Neural cell (in vitro differentiated cells): ENCODE measurements around the gene ZDHHC17. TPM values are rescaled to one million over a fixed set of nuclear protein-coding genes. Genes with fewer than 3 reads are reported as not detected.

ENCODE experiments used
- H2AFZ ChIP-seq: fragments of 200-600, 300-800 bp; sonication (generic), shearing (Covaris generic); 2 replicates; pipeline ENCODE4 v1.6.0; 2014; ENCODE audit warnings: low read depth, mild to moderate bottlenecking, antibody characterized with exemption, low read length, moderate library complexity
- H3F3A ChIP-seq: fragments of 200-600 bp; shearing (Covaris generic); 2 replicates; pipeline ENCODE4 v1.6.1; 2016; ENCODE audit warnings: mild to moderate bottlenecking, moderate library complexity, mixed read lengths, antibody characterized with exemption, low read length; ENCODE audit not compliant: insufficient read depth, poor library complexity, severe bottlenecking
- H3K27ac ChIP-seq: fragments of 200-600, 300-800 bp; sonication (generic), shearing (Covaris generic); 2 replicates; pipeline ENCODE4 v1.5.1; 2014; ENCODE audit warnings: mild to moderate bottlenecking, low read length, moderate library complexity
- H3K27me3 ChIP-seq: fragments of 300-800, 200-600 bp; sonication (generic), shearing (Covaris generic); 2 replicates; pipeline ENCODE4 v1.6.0; 2014; ENCODE audit warnings: mild to moderate bottlenecking, low read depth, low read length, moderate library complexity; ENCODE audit not compliant: insufficient read depth
- H3K36me3 ChIP-seq: fragments of 300-800, 200-600 bp; sonication (generic), shearing (Covaris generic); 2 replicates; pipeline ENCODE4 v1.5.1; 2014; ENCODE audit warnings: mild to moderate bottlenecking, antibody characterized with exemption, low read length, moderate library complexity; ENCODE audit not compliant: insufficient read depth
- H3K4me2 ChIP-seq: fragments of 300-800, 200-600 bp; sonication (generic), shearing (Covaris generic); 2 replicates; pipeline ENCODE4 v1.6.0; 2014; ENCODE audit warnings: mild to moderate bottlenecking, low read length
- H3K4me3 ChIP-seq: fragments of 300-800, 200-600 bp; sonication (generic), shearing (Covaris generic); 2 replicates; pipeline ENCODE4 v1.5.1; 2014; ENCODE audit warnings: mild to moderate bottlenecking, low read length, moderate library complexity
- H3K79me2 ChIP-seq: fragments of 200-600 bp; shearing (Covaris generic); replicated peaks from 2 replicates; pipeline ENCODE4 v1.6.0; 2014; ENCODE audit warnings: mild to moderate bottlenecking, low read length, moderate library complexity; ENCODE audit not compliant: insufficient read depth
- H3K9ac ChIP-seq: fragments of 300-800, 200-600 bp; sonication (generic), shearing (Covaris generic); 2 replicates; pipeline ENCODE4 v1.6.1; 2016; ENCODE audit warnings: mild to moderate bottlenecking, low read length, mixed read lengths
- H3K9me2 ChIP-seq: fragments of 200-600 bp; shearing (Covaris generic); 2 replicates; pipeline ENCODE4 v1.6.1; 2016; ENCODE audit warnings: mild to moderate bottlenecking, low read length, mixed read lengths; ENCODE audit not compliant: insufficient read depth
- H3K9me3 ChIP-seq: fragments of 200-600, 300-800 bp; sonication (generic), shearing (Covaris generic); 2 replicates; pipeline ENCODE4 v1.6.1; 2016; ENCODE audit warnings: mild to moderate bottlenecking, mixed run types, low read length, moderate library complexity, mixed read lengths
- H4K20me1 ChIP-seq: fragments of 200-600 bp; shearing (Covaris generic); 2 replicates; pipeline ENCODE4 v1.6.1; 2016; ENCODE audit warnings: mild to moderate bottlenecking, mixed run types; ENCODE audit not compliant: insufficient read depth
- EP300 ChIP-seq: fragments of 450-650 bp; conservative IDR thresholded peaks from 2 replicates; pipeline ENCODE4 v1.6.1; 2014; ENCODE audit warnings: antibody characterized with exemption, mild to moderate bottlenecking, moderate library complexity; ENCODE audit not compliant: poor library complexity, severe bottlenecking
- EZH2 ChIP-seq: fragments of 200-600, 300-800 bp; shearing (Covaris generic), sonication (generic); IDR thresholded peaks from 2 replicates; pipeline ENCODE4 v1.6.1; 2014; ENCODE audit warnings: antibody characterized with exemption, low read length, borderline replicate concordance, mild to moderate bottlenecking; ENCODE audit not compliant: insufficient read depth, poor library complexity, severe bottlenecking
- MXI1 ChIP-seq: fragments of 450-650 bp; conservative IDR thresholded peaks from 2 replicates; pipeline ENCODE4 v1.6.1; 2014; ENCODE audit warnings: antibody characterized with exemption, mild to moderate bottlenecking; ENCODE audit not compliant: poor library complexity, severe bottlenecking
- POLR2AphosphoS5 ChIP-seq: IDR thresholded peaks from 2 replicates; pipeline ENCODE4 v1.6.1; 2012
- RAD21 ChIP-seq: fragments of 450-650 bp; conservative IDR thresholded peaks from 2 replicates; pipeline ENCODE4 v1.6.1; 2014; ENCODE audit warnings: antibody characterized with exemption, mild to moderate bottlenecking, moderate library complexity
- SMC3 ChIP-seq: fragments of 450-650 bp; conservative IDR thresholded peaks from 2 replicates; pipeline ENCODE4 v1.6.1; 2014; ENCODE audit warnings: antibody characterized with exemption, mild to moderate bottlenecking, moderate library complexity; ENCODE audit not compliant: poor library complexity
- TAF1 ChIP-seq: IDR thresholded peaks from 2 replicates; pipeline ENCODE4 v1.6.1; 2012; ENCODE audit warnings: low read depth
- polyA plus RNA-seq: library from polyadenylated mRNA; depleted of rRNA; stranded (reverse); fragments of >200 nt; gene quantifications from 2 replicates; pipeline ENCODE4 v1.2.3, GENCODE V29; 2014
- TF ChIP-seq, protein P1 (sequence below): fragments of 450-650 bp; IDR thresholded peaks from 2 replicates; pipeline ENCODE4 v1.5.1; 2014; ENCODE audit warnings: antibody characterized with exemption, mild to moderate bottlenecking, moderate library complexity; ENCODE audit not compliant: poor library complexity, severe bottlenecking
- TF ChIP-seq, protein P2 (sequence below): IDR thresholded peaks from 2 replicates; pipeline ENCODE4 v1.6.1; 2012; ENCODE audit warnings: borderline replicate concordance

Gene ZDHHC17
- polyA plus RNA-seq, 1 donor from 2014 or later: 217 TPM

DNA sequence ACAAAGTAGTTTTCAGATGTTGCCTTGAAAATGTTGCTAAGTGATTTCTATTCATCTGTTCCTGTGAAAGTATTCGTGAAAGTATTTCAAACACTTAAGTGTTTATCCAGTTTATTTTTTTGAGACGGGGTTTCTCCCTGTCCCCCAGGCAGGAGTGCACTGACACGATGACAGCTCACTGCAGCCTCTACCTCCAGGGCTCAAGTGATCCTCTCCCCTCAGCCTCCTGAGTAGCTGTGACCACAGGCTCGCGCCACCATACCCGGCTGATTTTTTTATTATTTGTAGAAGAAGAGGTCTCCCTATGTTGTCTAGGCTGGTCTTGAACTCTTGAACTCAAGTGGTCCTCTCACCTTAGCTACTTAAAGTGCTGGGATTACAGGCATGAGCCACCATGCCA lies 1.7 kb downstream of the ZDHHC17 start:
- no peaks in the 10 kb centered on the region for H3K9me2 ChIP-seq
- peaks cover 59% of the 10 kb centered on the region for H3K79me2 ChIP-seq
- no peaks in the 10 kb centered on the region for H3K27me3 ChIP-seq
- H3K9me3 ChIP-seq: no peaks in the 10 kb centered on the region
- no peaks in the 10 kb centered on the region for H3K36me3 ChIP-seq
- H4K20me1 ChIP-seq: no peaks in the 10 kb centered on the region
- H3K9ac ChIP-seq: peak overlapping the region; percentile 99
- peak overlapping the region; percentile 94 for H3K4me3 ChIP-seq
- peaks cover 6% of the 10 kb centered on the region for H3F3A ChIP-seq
- H3K4me2 ChIP-seq: peak overlapping the region; percentile 90
- no peak overlapping the region for H3K27ac ChIP-seq
- TF ChIP-seq TAF1 (no peak), SMC3 (no peak), RAD21 (no peak), MXI1 (no peak), POLR2AphosphoS5 (no peak), EZH2 (no peak), EP300 (no peak)
- TF ChIP-seq, protein P1, sequence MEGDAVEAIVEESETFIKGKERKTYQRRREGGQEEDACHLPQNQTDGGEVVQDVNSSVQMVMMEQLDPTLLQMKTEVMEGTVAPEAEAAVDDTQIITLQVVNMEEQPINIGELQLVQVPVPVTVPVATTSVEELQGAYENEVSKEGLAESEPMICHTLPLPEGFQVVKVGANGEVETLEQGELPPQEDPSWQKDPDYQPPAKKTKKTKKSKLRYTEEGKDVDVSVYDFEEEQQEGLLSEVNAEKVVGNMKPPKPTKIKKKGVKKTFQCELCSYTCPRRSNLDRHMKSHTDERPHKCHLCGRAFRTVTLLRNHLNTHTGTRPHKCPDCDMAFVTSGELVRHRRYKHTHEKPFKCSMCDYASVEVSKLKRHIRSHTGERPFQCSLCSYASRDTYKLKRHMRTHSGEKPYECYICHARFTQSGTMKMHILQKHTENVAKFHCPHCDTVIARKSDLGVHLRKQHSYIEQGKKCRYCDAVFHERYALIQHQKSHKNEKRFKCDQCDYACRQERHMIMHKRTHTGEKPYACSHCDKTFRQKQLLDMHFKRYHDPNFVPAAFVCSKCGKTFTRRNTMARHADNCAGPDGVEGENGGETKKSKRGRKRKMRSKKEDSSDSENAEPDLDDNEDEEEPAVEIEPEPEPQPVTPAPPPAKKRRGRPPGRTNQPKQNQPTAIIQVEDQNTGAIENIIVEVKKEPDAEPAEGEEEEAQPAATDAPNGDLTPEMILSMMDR: no peak
- TF ChIP-seq, protein P2, sequence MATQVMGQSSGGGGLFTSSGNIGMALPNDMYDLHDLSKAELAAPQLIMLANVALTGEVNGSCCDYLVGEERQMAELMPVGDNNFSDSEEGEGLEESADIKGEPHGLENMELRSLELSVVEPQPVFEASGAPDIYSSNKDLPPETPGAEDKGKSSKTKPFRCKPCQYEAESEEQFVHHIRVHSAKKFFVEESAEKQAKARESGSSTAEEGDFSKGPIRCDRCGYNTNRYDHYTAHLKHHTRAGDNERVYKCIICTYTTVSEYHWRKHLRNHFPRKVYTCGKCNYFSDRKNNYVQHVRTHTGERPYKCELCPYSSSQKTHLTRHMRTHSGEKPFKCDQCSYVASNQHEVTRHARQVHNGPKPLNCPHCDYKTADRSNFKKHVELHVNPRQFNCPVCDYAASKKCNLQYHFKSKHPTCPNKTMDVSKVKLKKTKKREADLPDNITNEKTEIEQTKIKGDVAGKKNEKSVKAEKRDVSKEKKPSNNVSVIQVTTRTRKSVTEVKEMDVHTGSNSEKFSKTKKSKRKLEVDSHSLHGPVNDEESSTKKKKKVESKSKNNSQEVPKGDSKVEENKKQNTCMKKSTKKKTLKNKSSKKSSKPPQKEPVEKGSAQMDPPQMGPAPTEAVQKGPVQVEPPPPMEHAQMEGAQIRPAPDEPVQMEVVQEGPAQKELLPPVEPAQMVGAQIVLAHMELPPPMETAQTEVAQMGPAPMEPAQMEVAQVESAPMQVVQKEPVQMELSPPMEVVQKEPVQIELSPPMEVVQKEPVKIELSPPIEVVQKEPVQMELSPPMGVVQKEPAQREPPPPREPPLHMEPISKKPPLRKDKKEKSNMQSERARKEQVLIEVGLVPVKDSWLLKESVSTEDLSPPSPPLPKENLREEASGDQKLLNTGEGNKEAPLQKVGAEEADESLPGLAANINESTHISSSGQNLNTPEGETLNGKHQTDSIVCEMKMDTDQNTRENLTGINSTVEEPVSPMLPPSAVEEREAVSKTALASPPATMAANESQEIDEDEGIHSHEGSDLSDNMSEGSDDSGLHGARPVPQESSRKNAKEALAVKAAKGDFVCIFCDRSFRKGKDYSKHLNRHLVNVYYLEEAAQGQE: no peak
- no peak overlapping the region for H2AFZ ChIP-seq

DNA sequence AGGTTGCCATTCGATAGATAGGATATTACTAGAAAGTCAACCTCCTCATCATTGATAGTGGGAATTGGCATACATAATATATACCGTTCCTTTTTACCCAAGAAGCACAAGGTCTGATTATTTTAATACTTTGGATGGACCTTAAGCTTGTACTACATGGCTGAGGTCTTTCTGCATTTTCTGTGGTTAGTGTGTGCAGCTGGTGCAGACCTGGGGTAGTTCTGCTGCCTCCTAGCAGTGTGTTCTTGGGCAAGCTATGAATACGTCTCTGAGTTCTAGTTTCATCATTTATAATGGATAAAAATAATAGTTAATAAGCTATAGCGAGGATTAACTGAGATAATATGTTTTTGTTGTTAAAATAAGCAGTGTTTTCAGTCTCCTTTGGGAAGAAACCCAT lies 2.2 kb downstream of the ZDHHC17 start:
- Histone ChIP-seq H3K9me3 (no peaks in the 10 kb centered on the region), H3K27me3 (no peaks in the 10 kb centered on the region), H3F3A (peaks cover 6% of the 10 kb centered on the region), H2AFZ (no peak overlapping the region), H3K9me2 (no peaks in the 10 kb centered on the region), H3K4me2 (peak overlapping the region; percentile 90), H3K27ac (no peak overlapping the region), H3K4me3 (peak overlapping the region; percentile 94), H3K79me2 (peaks cover 65% of the 10 kb centered on the region), H3K9ac (no peak overlapping the region), H3K36me3 (no peaks in the 10 kb centered on the region), H4K20me1 (no peaks in the 10 kb centered on the region)
- TF ChIP-seq POLR2AphosphoS5 (no peak), MXI1 (no peak), TAF1 (no peak), EP300 (no peak), SMC3 (no peak)
- TF ChIP-seq, protein P1: no peak
- TF ChIP-seq, protein P2: no peak
